ENCODE results near the gene PIEZO2. TPM values are rescaled to one million over a fixed set of nuclear protein-coding genes. Genes with fewer than 3 reads are reported as not detected.

Gene PIEZO2
- total RNA-seq, 3 donors from 2014 or later, result 1.9 to 26.2 (median 11.4) TPM

GRCh38 chr18:10953672-10954071 is 195.7 kb downstream of the PIEZO2 start:
- DNase-seq (ENCODE audit: low spot score in 2 of 2), result no peak
- H3K27ac ChIP-seq, result no peak overlapping the region
- no peaks in the 10 kb centered on the region for H3K9me3 ChIP-seq
- H3K27me3 ChIP-seq, result no peaks in the 10 kb centered on the region
- no peaks in the 10 kb centered on the region for H3K36me3 ChIP-seq
- no peak overlapping the region for H3K4me3 ChIP-seq
- intact Hi-C loops (cut with DNase I; ENCODE audit: low total_unique reads), result no loop called here
- TF ChIP-seq CTCF (IDR thresholded peaks at IDR 0.05) (no peak), POLR2AphosphoS5 (IDR thresholded peaks at IDR 0.05) (no peak), POLR2A (IDR thresholded peaks at IDR 0.05) (no peak)
- H3K4me1 ChIP-seq, result no peaks in the 10 kb centered on the region

GRCh38 chr18:10951631-10952544 is 197.5 kb downstream of the PIEZO2 start:
- intact Hi-C loops (cut with DNase I; ENCODE audit: low total_unique reads), result no loop called here
- H3K9me3 ChIP-seq, result no peaks in the 10 kb centered on the region
- no peaks in the 10 kb centered on the region for H3K4me1 ChIP-seq
- no peak overlapping the region for H3K27ac ChIP-seq
- H3K27me3 ChIP-seq, result no peaks in the 10 kb centered on the region
- no peak for DNase-seq (ENCODE audit: low spot score in 2 of 2)
- H3K36me3 ChIP-seq, result no peaks in the 10 kb centered on the region
- no peak overlapping the region for H3K4me3 ChIP-seq
- TF ChIP-seq CTCF (IDR thresholded peaks at IDR 0.05), result no peak
- TF ChIP-seq POLR2AphosphoS5 (IDR thresholded peaks at IDR 0.05), result no peak

- Histone ChIP-seq H3K36me3 (no peaks in the 10 kb centered on the region), H3K9me3 (peaks cover 3 to 7% of the 10 kb centered on the region in 2 donors), H3K4me3 (no peak overlapping the region), H3K4me1 (no peaks in the 10 kb centered on the region), H3K27me3 (no peaks in the 10 kb centered on the region), H3K27ac (no peak overlapping the region)
- intact Hi-C loops (cut with DNase I; ENCODE audit: low total_unique reads), result no loop called here
- DNase-seq (ENCODE audit: low spot score in 2 of 2), result no peak
- TF ChIP-seq POLR2AphosphoS5 (IDR thresholded peaks at IDR 0.05) (no peak), CTCF (IDR thresholded peaks at IDR 0.05) (no peak), POLR2A (IDR thresholded peaks at IDR 0.05) (no peak)
These were observed 198.3 kb downstream of the PIEZO2 start for GRCh38 chr18:10950876-10951630.

GRCh38 chr18:10950080-10950875 is 199.1 kb downstream of the PIEZO2 start:
- H3K36me3 ChIP-seq, result no peaks in the 10 kb centered on the region
- H3K27ac ChIP-seq, result no peak overlapping the region
- H3K27me3 ChIP-seq, result no peaks in the 10 kb centered on the region
- intact Hi-C loops (cut with DNase I; ENCODE audit: low total_unique reads), result no loop called here
- H3K4me3 ChIP-seq, result no peak overlapping the region
- TF ChIP-seq CTCF (IDR thresholded peaks at IDR 0.05), result no peak
- no peak for DNase-seq (ENCODE audit: low spot score in 2 of 2)
- peaks cover 3 to 14% of the 10 kb centered on the region in 2 donors for H3K9me3 ChIP-seq
- no peaks in the 10 kb centered on the region for H3K4me1 ChIP-seq

Measured in breast epithelium (tissue), 4 donors.